CD4-positive, alpha-beta T cell treated with Interleukin-1 beta for 1 hour (primary cell): ENCODE results near the gene SLC24A3.

Experiments
- DNase-seq, 2 donors: peaks; one replicate each; pipeline ENCODE4 v3.0.0-alpha.2; 2020 to 2022

The SLC24A3 gene

GRCh38 chr20:19244291-19244690 lies 31.8 kb downstream of the SLC24A3 start:
- no peak for DNase-seq

GRCh38 chr20:19249106-19249879 lies 36.9 kb downstream of the SLC24A3 start:
- peak in 1 of 2 donors; percentile 36 for DNase-seq

GRCh38 chr20:19250346-19250745 lies 37.9 kb downstream of the SLC24A3 start:
- no peak for DNase-seq

- DNase-seq = no peak
Observed at GRCh38 chr20:19251506-19251905, 39.1 kb downstream of the SLC24A3 start.

GRCh38 chr20:19251958-19252357 lies 39.5 kb downstream of the SLC24A3 start:
- no peak for DNase-seq

- peak in 1 of 2 donors; percentile 53 for DNase-seq
Observed at GRCh38 chr20:19252451-19253120, 40.1 kb downstream of the SLC24A3 start.

- DNase-seq = no peak
Observed at GRCh38 chr20:19253316-19253715, 40.9 kb downstream of the SLC24A3 start.

- no peak for DNase-seq
Observed at GRCh38 chr20:19253916-19254820, 41.7 kb downstream of the SLC24A3 start.

GRCh38 chr20:19254956-19255355 lies 42.5 kb downstream of the SLC24A3 start:
- DNase-seq = no peak

- no peak for DNase-seq
Observed at GRCh38 chr20:19256085-19256484, 43.6 kb downstream of the SLC24A3 start.

- no peak for DNase-seq
Observed at GRCh38 chr20:19256906-19257595, 44.6 kb downstream of the SLC24A3 start.

GRCh38 chr20:19257865-19258264 lies 45.4 kb downstream of the SLC24A3 start:
- DNase-seq = no peak

GRCh38 chr20:19259141-19259591 lies 46.7 kb downstream of the SLC24A3 start:
- DNase-seq = no peak

GRCh38 chr20:19260412-19261090 lies 48.1 kb downstream of the SLC24A3 start:
- peak in 1 of 2 donors; percentile 50 for DNase-seq

GRCh38 chr20:19264191-19264590 lies 51.7 kb downstream of the SLC24A3 start:
- no peak for DNase-seq

GRCh38 chr20:19265646-19266374 lies 53.4 kb downstream of the SLC24A3 start:
- no peak for DNase-seq

GRCh38 chr20:19268426-19268825 lies 56.0 kb downstream of the SLC24A3 start:
- DNase-seq = no peak

- no peak for DNase-seq
Observed at GRCh38 chr20:19269737-19270340, 57.4 kb downstream of the SLC24A3 start.

GRCh38 chr20:19271879-19272651 lies 59.6 kb downstream of the SLC24A3 start:
- no peak for DNase-seq
